Stimulated activated CD8-positive, alpha-beta memory T cell treated with anti-CD3 and anti-CD28 coated beads, Interleukin-15, amount 100 ng/mL, for 1 hour (primary cell): ENCODE data around the gene COBL.

ENCODE experiments used
- DNase-seq: peaks from one replicate; pipeline ENCODE4 v3.0.0-alpha.2; 2020; ENCODE audit warnings: low read depth

The COBL gene

GRCh38 chr7:51325908-51326307 is 9.3 kb upstream of the COBL start:
- DNase-seq: no peak

- DNase-seq: no peak
Observed at GRCh38 chr7:51325261-51325676, 8.7 kb upstream of the COBL start.

- DNase-seq: no peak
Observed at GRCh38 chr7:51324206-51324898, 7.7 kb upstream of the COBL start.

- DNase-seq: no peak
Observed at GRCh38 chr7:51321961-51322515, 5.4 kb upstream of the COBL start.

GRCh38 chr7:51318886-51319579 is 2.4 kb upstream of the COBL start:
- DNase-seq: no peak

GRCh38 chr7:51318001-51318400 is 1.4 kb upstream of the COBL start:
- DNase-seq: no peak

GRCh38 chr7:51317582-51317910 is 937 bp upstream of the COBL start:
- no peak for DNase-seq

GRCh38 chr7:51316262-51316665 is 345 bp downstream of the COBL start:
- no peak for DNase-seq

GRCh38 chr7:51315393-51316261 is 982 bp downstream of the COBL start:
- DNase-seq: no peak

GRCh38 chr7:51314726-51315125 is 1.9 kb downstream of the COBL start:
- DNase-seq: no peak

GRCh38 chr7:51313738-51314425 is 2.7 kb downstream of the COBL start:
- DNase-seq: no peak

- no peak for DNase-seq
Observed at GRCh38 chr7:51312951-51313737, 3.5 kb downstream of the COBL start.

GRCh38 chr7:51311166-51311565 is 5.4 kb downstream of the COBL start:
- DNase-seq: no peak

GRCh38 chr7:51310131-51310583 is 6.5 kb downstream of the COBL start:
- no peak for DNase-seq

- DNase-seq: no peak
Observed at GRCh38 chr7:51309361-51310130, 7.1 kb downstream of the COBL start.

GRCh38 chr7:51308696-51309095 is 7.9 kb downstream of the COBL start:
- DNase-seq: no peak

GRCh38 chr7:51308265-51308664 is 8.3 kb downstream of the COBL start:
- DNase-seq: no peak

GRCh38 chr7:51307651-51308210 is 8.9 kb downstream of the COBL start:
- DNase-seq: no peak

- DNase-seq: no peak
Observed at GRCh38 chr7:51306761-51307160, 9.8 kb downstream of the COBL start.

- DNase-seq: no peak
Observed at GRCh38 chr7:51304729-51305128, 11.9 kb downstream of the COBL start.
